ENCODE results near the gene GALNS.
A peak's percentile ranks its signal among the peaks of the same experiment; 100 is the strongest.

Gene GALNS

GRCh38 chr16:88856828-88857727, at the start of gene GALNS, which contains the start of gene TRAPPC2L:
TSS of gene GALNS (minus strand) at chr16:88856947. CDS start at chr16:88856877, 70 bp downstream.
TSS of gene TRAPPC2L (plus strand) at chr16:88857127. CDS start at chr16:88857151, 24 bp downstream.
- ChIA-PET POLR2A (interaction anchor here (0.7 to 1.7 kb wide), 3 partner anchors 72 to 194 kb away, joined by 3 to 7 read pairs (median 3); partner anchors contain the start of genes MVD and PIEZO1), CTCF (interaction anchor here (0.8 to 2.6 kb wide), 30 partner anchors 8 to 363 kb away, joined by 3 to 20 read pairs (median 4); partner anchors contain the start of genes APRT, MVD, PABPN1L and PIEZO1)
- TF ChIP-seq CTCF (IDR thresholded peaks at IDR 0.05; ENCODE audit: insufficient read depth, low read length, missing control alignments), result no peak
- DNase-seq (ENCODE audit: low read depth, low spot score), result peak; percentile 29
- peak within 1 kb of the TSS; percentile 99 for H3K4me3 ChIP-seq (ENCODE audit: low read depth, low read length)

- CTCF ChIA-PET, result interaction anchor here (0.5 kb wide), 1 partner anchor 81 kb away, joined by 3 read pairs; no protein-coding TSS in a partner anchor
- DNase-seq (ENCODE audit: low read depth, low spot score), result no peak
- POLR2A ChIA-PET, result no interaction called here
- TF ChIP-seq CTCF (IDR thresholded peaks at IDR 0.05; ENCODE audit: insufficient read depth, low read length, missing control alignments), result no peak
- H3K4me3 ChIP-seq (ENCODE audit: low read depth, low read length), result no peak overlapping the region
Observed at GRCh38 chr16:88906020-88906419, 49.3 kb upstream of the GALNS start.

DNA sequence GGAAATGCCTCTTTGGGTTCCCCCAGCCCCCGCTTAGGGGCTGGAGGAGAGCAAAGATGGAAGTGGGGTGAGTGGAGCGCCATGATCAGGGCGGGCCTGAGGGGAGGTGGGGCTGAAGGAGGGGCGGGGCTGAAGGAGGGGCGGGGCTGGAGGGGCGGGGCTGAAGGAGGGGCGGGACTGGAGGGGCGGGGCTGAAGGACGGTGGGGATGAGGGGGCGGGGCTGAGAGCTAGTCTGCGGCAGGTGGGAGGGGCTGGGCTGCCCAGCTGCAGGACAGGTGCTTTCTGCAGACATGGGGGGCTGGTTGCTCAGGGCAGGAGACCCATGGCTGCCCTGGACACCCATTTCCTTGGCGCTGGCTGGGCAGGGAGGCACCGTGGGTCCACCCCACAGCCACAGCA, 48.8 kb upstream of the GALNS start:
- TF ChIP-seq CTCF (IDR thresholded peaks at IDR 0.05; ENCODE audit: insufficient read depth, low read length, missing control alignments), result no peak
- POLR2A ChIA-PET, result no interaction called here
- no peak overlapping the region for H3K4me3 ChIP-seq (ENCODE audit: low read depth, low read length)
- CTCF ChIA-PET, result no interaction called here
- DNase-seq (ENCODE audit: low read depth, low spot score), result no peak

- no peak for TF ChIP-seq CTCF (IDR thresholded peaks at IDR 0.05; ENCODE audit: insufficient read depth, low read length, missing control alignments)
- ChIA-PET POLR2A (no interaction called here), CTCF (no interaction called here)
- no peak for DNase-seq (ENCODE audit: low read depth, low spot score)
- no peak overlapping the region for H3K4me3 ChIP-seq (ENCODE audit: low read depth, low read length)
Observed at GRCh38 chr16:88904676-88905365, 48.1 kb upstream of the GALNS start.

DNA sequence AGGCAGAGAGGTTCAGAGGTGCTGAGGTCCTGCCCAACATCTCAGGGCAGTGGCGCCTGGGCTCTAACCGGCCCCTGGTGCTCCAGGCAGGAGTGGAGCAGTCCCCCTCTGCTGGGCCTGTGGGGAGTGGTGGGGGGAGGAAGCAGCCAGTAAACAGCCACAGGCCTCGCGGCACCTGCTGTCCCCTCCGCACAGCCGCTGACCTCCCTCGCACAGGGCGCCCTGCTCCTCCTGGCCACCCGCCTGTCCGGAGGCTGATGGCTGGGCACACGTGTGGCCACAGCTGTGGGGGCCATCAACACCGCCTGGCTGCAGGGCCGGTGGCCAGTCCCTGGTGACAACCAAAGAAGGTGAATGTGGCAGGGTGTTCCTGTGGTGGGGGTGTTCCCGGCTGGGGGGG, 46.5 kb upstream of the GALNS start:
- ChIA-PET CTCF (no interaction called here), POLR2A (no interaction called here)
- no peak for TF ChIP-seq CTCF (IDR thresholded peaks at IDR 0.05; ENCODE audit: insufficient read depth, low read length, missing control alignments)
- no peak for DNase-seq (ENCODE audit: low read depth, low spot score)
- H3K4me3 ChIP-seq (ENCODE audit: low read depth, low read length), result no peak overlapping the region

- TF ChIP-seq CTCF (IDR thresholded peaks at IDR 0.05; ENCODE audit: insufficient read depth, low read length, missing control alignments), result no peak
- H3K4me3 ChIP-seq (ENCODE audit: low read depth, low read length), result no peak overlapping the region
- CTCF ChIA-PET, result no interaction called here
- DNase-seq (ENCODE audit: low read depth, low spot score), result no peak
- POLR2A ChIA-PET, result no interaction called here
Observed at GRCh38 chr16:88902744-88903143, 46.0 kb upstream of the GALNS start.
